Measurements from ENCODE around the gene GAA.

The GAA gene

GRCh38 chr17:80101011-80101945, at the start of gene GAA:
GAA (plus strand) TSS chr17:80101581; CDS start chr17:80104587, 3,006 bp downstream.
- DNase-seq: peak; percentile 94

- no peak for DNase-seq
These were observed 49.7 kb upstream of the GAA start for GRCh38 chr17:80051681-80052080.

GRCh38 chr17:80053102-80053501, 48.3 kb upstream of the GAA start:
- DNase-seq: no peak

GRCh38 chr17:80055597-80055996, 45.8 kb upstream of the GAA start:
- DNase-seq: no peak

- no peak for DNase-seq
These were observed 42.9 kb upstream of the GAA start for GRCh38 chr17:80058311-80058955.

GRCh38 chr17:80060644-80061043, 40.7 kb upstream of the GAA start:
- DNase-seq: no peak

GRCh38 chr17:80061421-80061820, 40.0 kb upstream of the GAA start:
- no peak for DNase-seq

GRCh38 chr17:80063830-80064585, 37.4 kb upstream of the GAA start:
- no peak for DNase-seq

- DNase-seq: no peak
These were observed 36.7 kb upstream of the GAA start for GRCh38 chr17:80064696-80065095.

- DNase-seq: no peak
These were observed 35.8 kb upstream of the GAA start for GRCh38 chr17:80065478-80066170.

GRCh38 chr17:80067393-80067986, 33.9 kb upstream of the GAA start:
- no peak for DNase-seq

GRCh38 chr17:80068301-80069222, 32.8 kb upstream of the GAA start:
- DNase-seq: no peak

- DNase-seq: no peak
These were observed 30.8 kb upstream of the GAA start for GRCh38 chr17:80070375-80071115.

GRCh38 chr17:80071116-80071841, 30.1 kb upstream of the GAA start:
- DNase-seq: no peak

GRCh38 chr17:80072410-80072809, 29.0 kb upstream of the GAA start:
- no peak for DNase-seq

- no peak for DNase-seq
These were observed 21.3 kb upstream of the GAA start for GRCh38 chr17:80080081-80080480.

- no peak for DNase-seq
These were observed 19.8 kb upstream of the GAA start for GRCh38 chr17:80081596-80081995.

GRCh38 chr17:80082403-80083135, 18.8 kb upstream of the GAA start:
- DNase-seq: peak; percentile 77

- no peak for DNase-seq
These were observed 18.2 kb upstream of the GAA start for GRCh38 chr17:80083136-80083661.
